Urinary bladder (tissue), 4 donors: Measurements from ENCODE around the gene MACROD2. TPM values are rescaled to one million over a fixed set of nuclear protein-coding genes. Genes with fewer than 3 reads are reported as not detected.
"Not testable (repeated sequence)": the region's sequence is repeated elsewhere in the genome, so short reads cannot be mapped to it uniquely, and the experiment has no call there.

ENCODE experiments used
- DNase-seq: peaks from one replicate; pipeline ENCODE4 v3.0.0-alpha.2; 2015; ENCODE audit errors: extremely low spot score
- H3K27ac ChIP-seq: one replicate; pipeline ENCODE4 v1.5.1; 2013; ENCODE audit warnings: low read depth, mild to moderate bottlenecking, moderate library complexity
- H3K36me3 ChIP-seq: one replicate; pipeline ENCODE4 v1.6.1; 2013; ENCODE audit warnings: mild to moderate bottlenecking, moderate library complexity; ENCODE audit not compliant: insufficient read depth
- H3K4me1 ChIP-seq: one replicate; pipeline ENCODE4 v1.6.1; 2013; ENCODE audit warnings: mild to moderate bottlenecking, moderate library complexity; ENCODE audit not compliant: insufficient read depth
- H3K4me3 ChIP-seq: one replicate; pipeline ENCODE4 v1.5.1; 2013; ENCODE audit warnings: low read depth, low read length
- WGBS: extraction: QIAGEN DNeasy Blood & Tissue Kit; methylation state at CpG from one replicate; pipeline ENCODE4 v1.1.7; 2013; 5-methylcytosine and 5-hydroxymethylcytosine counted together
- polyA plus RNA-seq: library from polyadenylated mRNA; stranded (reverse); fragments of 200-250 nt; gene quantifications from one replicate; pipeline ENCODE4 v1.2.3, GENCODE V29; 2013
- total RNA-seq: library from RNA; depleted of rRNA; stranded (reverse); fragments of >200 nt; gene quantifications from one replicate; pipeline ENCODE4 v1.2.3, GENCODE V29; 2014
- donor health status: healthy with polysubstance abuse.
- donor health status: healthy.

MACROD2 gene
- total and polyA plus RNA-seq, 2 donors: 3.0 to 28.2 TPM

DNA sequence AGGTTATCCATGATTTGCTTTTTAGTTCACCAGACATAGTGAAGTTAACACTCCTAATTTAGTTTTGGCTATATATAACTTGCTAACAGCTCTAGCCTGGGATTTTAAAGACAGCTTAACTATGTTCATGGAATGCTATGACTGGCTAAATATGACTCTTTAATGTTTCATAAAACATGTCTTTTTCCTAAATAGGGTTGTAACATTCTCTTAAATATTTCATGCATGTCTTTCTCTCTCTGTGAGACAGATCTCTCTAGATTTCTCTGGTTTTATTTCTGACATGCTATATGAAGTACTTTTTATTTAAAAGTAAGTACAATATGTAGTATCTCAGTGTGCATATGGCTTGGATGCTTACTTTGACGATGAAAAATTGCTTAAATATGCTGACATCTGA lies 35.7 kb downstream of the MACROD2 start:
- H3K4me1 ChIP-seq: no peaks in the 10 kb centered on the region
- H3K36me3 ChIP-seq: no peaks in the 10 kb centered on the region
- no peak overlapping the region for H3K4me3 ChIP-seq
- 77% methylated on average over 1 of the region's 1 CpG for whole genome bisulfite sequencing
- DNase-seq: no peak
- no peak overlapping the region for H3K27ac ChIP-seq

DNA sequence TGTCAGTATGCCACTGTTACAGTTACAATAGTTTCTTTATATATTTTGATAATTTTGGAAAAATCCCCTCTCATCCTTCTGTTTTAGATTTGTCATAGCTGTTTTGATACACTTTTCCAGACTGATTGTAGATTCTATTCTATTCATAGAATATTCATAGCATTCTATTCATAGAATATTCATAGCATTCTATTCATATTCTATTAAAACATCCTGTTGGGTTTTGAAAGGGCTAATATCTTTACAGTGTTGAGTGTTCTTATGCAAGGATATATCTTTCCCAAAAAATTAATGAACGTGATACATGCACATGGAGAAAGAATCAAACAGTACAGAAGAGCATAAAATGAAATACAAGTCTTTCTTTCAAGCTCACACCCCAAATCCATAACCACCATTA lies 38.0 kb downstream of the MACROD2 start:
- Histone ChIP-seq H3K4me3 (no peak overlapping the region), H3K27ac (no peak overlapping the region), H3K4me1 (no peaks in the 10 kb centered on the region), H3K36me3 (no peaks in the 10 kb centered on the region)
- 77% methylated on average over 1 of the region's 1 CpG for WGBS
- DNase-seq: no peak

GRCh38 chr20:14036567-14036966 lies 41.3 kb downstream of the MACROD2 start:
- Histone ChIP-seq H3K27ac (no peak overlapping the region), H3K36me3 (no peaks in the 10 kb centered on the region), H3K4me3 (no peak overlapping the region), H3K4me1 (no peaks in the 10 kb centered on the region)
- DNase-seq: no peak
- 96% methylated on average over 7 of the region's 7 CpGs for WGBS

GRCh38 chr20:14044712-14045276 lies 49.5 kb downstream of the MACROD2 start:
- not testable (repeated sequence) for H3K27ac ChIP-seq, H3K4me1 ChIP-seq, H3K4me3 ChIP-seq, H3K36me3 ChIP-seq, DNase-seq
- WGBS: 97% methylated on average over 28 of the region's 28 CpGs

- WGBS: 93% methylated on average over 2 of the region's 2 CpGs
- H3K27ac ChIP-seq: no peak overlapping the region
- DNase-seq: no peak
- no peaks in the 10 kb centered on the region for H3K36me3 ChIP-seq
- no peak overlapping the region for H3K4me3 ChIP-seq
- H3K4me1 ChIP-seq: no peaks in the 10 kb centered on the region
These were observed 51.2 kb downstream of the MACROD2 start for GRCh38 chr20:14046534-14046933.

DNA sequence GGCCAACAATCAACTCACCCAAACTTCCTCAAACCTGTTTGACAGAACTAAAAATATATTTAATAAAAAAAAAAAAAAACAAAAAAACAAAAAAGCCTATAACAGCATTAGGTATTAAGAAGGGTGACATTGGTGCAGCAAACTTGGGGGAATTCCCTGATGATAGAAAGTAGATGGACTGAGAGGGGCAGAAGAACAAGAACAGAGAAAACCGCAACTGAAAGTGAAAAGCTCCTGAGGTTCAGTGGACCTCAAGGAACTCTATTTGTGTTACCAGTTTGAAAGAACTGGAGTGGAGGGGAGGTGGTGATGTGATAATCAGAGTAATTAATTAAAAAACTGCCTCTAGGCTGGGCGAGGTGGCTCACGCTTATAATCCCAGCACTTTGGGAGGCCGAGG lies 53.8 kb downstream of the MACROD2 start:
- Histone ChIP-seq H3K27ac (no peak overlapping the region), H3K36me3 (no peaks in the 10 kb centered on the region), H3K4me3 (no peak overlapping the region), H3K4me1 (no peaks in the 10 kb centered on the region)
- 96% methylated on average over 4 of the region's 4 CpGs for WGBS
- DNase-seq: no peak

DNA sequence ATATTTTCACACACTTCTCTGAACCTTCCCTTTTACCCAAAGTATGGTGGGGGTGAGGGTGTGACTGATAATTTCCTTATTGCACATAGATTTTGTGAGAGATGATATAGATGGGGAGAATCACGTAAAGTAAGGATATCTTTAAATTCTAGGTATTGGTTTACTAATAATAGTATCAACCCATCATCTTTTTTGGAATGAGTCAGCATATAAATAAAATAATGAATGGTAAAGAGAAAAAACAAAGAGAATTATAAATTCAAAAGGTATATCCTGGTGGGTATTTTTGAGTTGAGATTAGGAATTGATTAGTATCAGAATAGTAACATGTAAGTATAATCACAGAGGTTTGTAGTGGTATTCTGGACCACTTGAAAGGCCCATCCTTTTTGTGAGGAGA lies 56.1 kb downstream of the MACROD2 start:
- Histone ChIP-seq H3K36me3 (no peaks in the 10 kb centered on the region), H3K27ac (no peak overlapping the region), H3K4me3 (no peak overlapping the region), H3K4me1 (no peaks in the 10 kb centered on the region)
- 82% methylated on average over 1 of the region's 1 CpG for WGBS
- no peak for DNase-seq

DNA sequence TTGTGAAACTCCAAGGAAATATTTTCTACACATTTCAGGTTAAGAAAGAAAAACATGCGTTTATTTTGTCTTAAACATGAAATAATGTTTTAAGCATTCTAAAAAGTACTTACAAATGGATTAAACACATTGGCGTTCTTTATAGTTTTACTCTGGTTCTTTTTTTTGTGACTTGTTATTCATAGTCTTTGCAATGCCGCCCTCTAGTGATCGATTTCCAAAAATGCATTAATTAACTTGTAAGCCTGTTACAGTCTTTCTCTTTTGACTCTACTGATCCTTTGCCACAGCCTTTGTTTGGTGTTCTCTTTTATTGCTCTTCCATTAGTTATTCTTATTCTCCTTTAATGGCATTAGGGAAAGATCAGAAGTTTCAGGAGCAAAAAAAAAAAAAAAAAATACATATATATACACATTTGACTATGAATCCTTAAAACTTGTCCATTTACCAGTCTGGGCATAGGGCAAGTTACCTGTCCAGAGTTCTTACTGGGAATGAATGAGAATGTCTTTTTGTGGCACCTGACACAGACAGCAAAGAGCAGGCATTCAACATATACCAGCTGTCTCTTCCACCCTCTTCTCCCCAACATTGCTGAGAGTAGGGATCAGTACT lies 59.9 kb downstream of the MACROD2 start:
- Histone ChIP-seq H3K4me3 (no peak overlapping the region), H3K36me3 (no peaks in the 10 kb centered on the region), H3K27ac (no peak overlapping the region), H3K4me1 (no peaks in the 10 kb centered on the region)
- 2% methylated on average over 4 of the region's 4 CpGs for WGBS
- peak; percentile 33 for DNase-seq

DNA sequence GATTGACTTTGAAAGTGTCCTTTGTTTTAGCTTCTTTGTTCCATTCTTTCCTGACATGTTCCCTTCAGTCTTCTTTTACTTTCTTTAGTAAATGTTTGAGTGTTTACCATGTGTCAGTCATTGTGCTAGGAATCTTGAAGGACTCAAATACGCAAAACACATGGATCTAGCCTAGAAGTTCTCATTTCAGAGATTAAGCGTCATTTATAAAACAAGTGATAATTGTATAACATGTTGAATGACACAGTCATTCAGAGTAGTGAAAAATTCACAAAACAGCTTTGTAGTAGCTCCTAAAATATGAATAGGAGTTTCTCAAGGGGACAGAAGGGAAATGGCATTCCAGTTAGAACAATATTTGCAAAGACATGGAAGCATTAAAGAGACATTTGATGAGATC lies 66.9 kb downstream of the MACROD2 start:
- DNase-seq: no peak
- WGBS: 92% methylated on average over 2 of the region's 2 CpGs

GRCh38 chr20:14062786-14063185 lies 67.5 kb downstream of the MACROD2 start:
- H3K27ac ChIP-seq: no peak overlapping the region
- H3K4me1 ChIP-seq: no peaks in the 10 kb centered on the region
- no peak overlapping the region for H3K4me3 ChIP-seq
- DNase-seq: no peak
- WGBS: 33% methylated on average over 1 of the region's 1 CpG
- H3K36me3 ChIP-seq: no peaks in the 10 kb centered on the region

More for the DNA sequence above, 66.9 kb downstream of the MACROD2 start:
- Histone ChIP-seq H3K4me3 (no peak overlapping the region), H3K27ac (no peak overlapping the region), H3K36me3 (no peaks in the 10 kb centered on the region), H3K4me1 (no peaks in the 10 kb centered on the region)

DNA sequence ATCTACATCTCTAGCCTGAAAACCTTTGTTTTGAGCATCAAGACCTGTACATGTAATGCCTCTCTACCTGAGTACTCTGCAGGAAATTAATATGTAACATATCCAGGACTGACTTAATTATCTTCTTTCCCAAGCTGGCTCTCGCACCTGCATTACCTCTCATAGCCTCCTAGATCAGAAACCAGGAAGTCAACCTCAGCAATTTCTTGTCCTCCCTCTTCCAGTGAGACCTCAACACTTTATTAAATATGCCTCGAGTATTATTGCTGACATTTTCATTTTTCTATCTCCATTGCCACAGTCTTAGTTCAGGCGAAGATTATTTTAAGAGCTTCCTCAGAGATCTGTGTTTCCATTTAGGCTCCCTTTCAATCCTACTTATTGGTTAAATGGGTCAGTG lies 69.0 kb downstream of the MACROD2 start:
- DNase-seq: no peak
- Histone ChIP-seq H3K36me3 (no peaks in the 10 kb centered on the region), H3K4me3 (no peak overlapping the region), H3K4me1 (no peaks in the 10 kb centered on the region), H3K27ac (no peak overlapping the region)
- WGBS: 89% methylated on average over 3 of the region's 3 CpGs

- 92% methylated on average over 5 of the region's 5 CpGs for WGBS
- no peak for DNase-seq
- Histone ChIP-seq H3K4me1 (no peaks in the 10 kb centered on the region), H3K36me3 (no peaks in the 10 kb centered on the region), H3K4me3 (no peak overlapping the region), H3K27ac (no peak overlapping the region)
These were observed 69.6 kb downstream of the MACROD2 start for GRCh38 chr20:14064921-14065320.

GRCh38 chr20:14065774-14066173 lies 70.5 kb downstream of the MACROD2 start:
- Histone ChIP-seq H3K4me1 (no peaks in the 10 kb centered on the region), H3K4me3 (no peak overlapping the region), H3K36me3 (no peaks in the 10 kb centered on the region), H3K27ac (no peak overlapping the region)
- no peak for DNase-seq
- WGBS: 84% methylated on average over 3 of the region's 3 CpGs

DNA sequence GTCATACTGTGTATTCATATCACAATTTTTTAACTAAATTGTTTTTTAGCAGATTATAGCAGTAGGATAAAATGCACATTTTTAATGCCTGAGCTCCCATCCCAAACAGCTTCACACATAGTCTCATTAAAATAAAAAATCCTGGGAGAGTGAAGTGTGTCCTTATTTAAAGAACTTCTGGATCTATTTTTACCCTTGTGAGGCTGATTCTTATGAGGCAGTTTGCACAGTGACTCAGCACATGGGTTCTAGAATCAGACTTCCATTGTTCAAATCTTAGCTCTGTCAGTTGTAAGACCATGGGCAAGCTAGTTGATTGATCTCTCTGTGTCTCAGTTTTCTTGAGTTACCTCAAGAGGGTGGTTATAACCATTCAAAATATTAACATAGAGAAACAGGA lies 72.3 kb downstream of the MACROD2 start:
- no peak for DNase-seq
- Histone ChIP-seq H3K4me1 (no peaks in the 10 kb centered on the region), H3K4me3 (no peak overlapping the region), H3K36me3 (no peaks in the 10 kb centered on the region), H3K27ac (no peak overlapping the region)

GRCh38 chr20:14069796-14070195 lies 74.5 kb downstream of the MACROD2 start:
- Histone ChIP-seq H3K36me3 (no peaks in the 10 kb centered on the region), H3K27ac (no peak overlapping the region), H3K4me1 (no peaks in the 10 kb centered on the region), H3K4me3 (no peak overlapping the region)
- 90% methylated on average over 5 of the region's 5 CpGs for WGBS
- DNase-seq: no peak
